ENCODE results near the gene EMILIN2.
A peak's percentile ranks its signal among the peaks of the same experiment; 100 is the strongest.
"Not testable (repeated sequence)": the region's sequence is repeated elsewhere in the genome, so short reads cannot be mapped to it uniquely, and the experiment has no call there.

EMILIN2 gene

GRCh38 chr18:2846636-2847316 is at the start of gene EMILIN2:
EMILIN2 (plus strand) TSS chr18:2847006; CDS start chr18:2847189, 183 bp downstream.
- DNase-seq: peak; percentile 16

- DNase-seq: no peak
Observed at GRCh38 chr18:2797951-2798350, 48.9 kb upstream of the EMILIN2 start.

- no peak for DNase-seq
Observed at GRCh38 chr18:2799369-2799768, 47.4 kb upstream of the EMILIN2 start.

- DNase-seq: no peak
Observed at GRCh38 chr18:2805970-2806943, 40.5 kb upstream of the EMILIN2 start.

- not testable (repeated sequence) for DNase-seq
Observed at GRCh38 chr18:2808640-2809039, 38.2 kb upstream of the EMILIN2 start.

GRCh38 chr18:2809666-2810183 is 37.1 kb upstream of the EMILIN2 start:
- DNase-seq: not testable (repeated sequence)

GRCh38 chr18:2811416-2811815 is 35.4 kb upstream of the EMILIN2 start:
- DNase-seq: no peak

DNA sequence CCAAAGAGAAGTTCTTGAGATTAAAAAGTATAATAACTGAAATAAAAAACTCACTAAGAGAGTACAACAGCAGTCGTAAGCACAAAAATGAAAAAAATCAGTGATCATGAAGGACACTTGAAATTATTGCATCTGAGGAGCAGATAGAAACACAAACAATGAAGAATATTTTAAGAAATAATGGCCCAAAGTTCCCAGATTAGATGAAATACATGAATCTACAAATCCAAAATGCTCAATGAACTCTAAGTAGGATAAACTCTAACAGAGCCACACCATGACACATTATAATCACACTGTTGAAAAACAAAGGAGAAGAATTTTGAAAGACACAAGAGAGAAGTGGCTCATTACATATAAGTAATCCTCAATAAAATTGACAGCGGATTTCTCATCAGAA is 31.9 kb upstream of the EMILIN2 start:
- no peak for DNase-seq

DNA sequence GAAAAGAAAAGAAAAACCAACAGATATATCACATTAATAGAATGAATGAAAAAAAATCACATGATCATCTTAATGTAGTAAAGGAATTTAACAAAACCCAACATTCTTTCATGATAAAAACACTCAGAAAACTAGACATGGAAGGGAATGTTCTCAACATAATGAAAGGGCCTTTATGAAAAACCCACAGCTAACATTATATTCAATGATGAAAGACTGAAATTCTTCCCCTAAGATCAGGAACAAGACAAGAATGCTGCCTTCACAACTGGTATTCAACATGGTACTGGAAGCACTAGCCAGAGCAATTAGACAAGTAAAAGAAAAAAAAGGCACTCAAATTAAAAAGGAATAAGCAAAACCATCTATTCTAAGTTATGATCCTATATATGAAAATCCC is 28.5 kb upstream of the EMILIN2 start:
- DNase-seq: no peak

DNA sequence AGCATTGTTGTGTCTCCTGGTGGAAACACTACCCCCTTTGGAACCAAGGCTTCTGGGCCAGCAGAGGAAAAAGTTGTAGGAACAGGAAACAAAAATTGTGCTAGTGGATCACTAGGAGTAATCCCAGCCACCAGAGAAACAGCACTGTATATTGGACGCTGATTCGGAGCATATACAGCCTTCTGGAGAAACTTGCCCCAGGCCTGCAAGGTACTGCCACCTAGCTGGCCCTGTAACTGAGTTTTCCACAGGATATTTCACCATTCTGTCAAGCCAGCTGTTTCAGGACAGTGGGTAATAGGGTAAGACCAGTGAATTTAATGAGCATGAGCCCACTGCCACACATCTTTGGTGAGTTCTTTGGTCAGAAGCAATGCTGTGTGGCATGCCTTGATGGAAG is 25.1 kb upstream of the EMILIN2 start:
- DNase-seq: no peak

DNA sequence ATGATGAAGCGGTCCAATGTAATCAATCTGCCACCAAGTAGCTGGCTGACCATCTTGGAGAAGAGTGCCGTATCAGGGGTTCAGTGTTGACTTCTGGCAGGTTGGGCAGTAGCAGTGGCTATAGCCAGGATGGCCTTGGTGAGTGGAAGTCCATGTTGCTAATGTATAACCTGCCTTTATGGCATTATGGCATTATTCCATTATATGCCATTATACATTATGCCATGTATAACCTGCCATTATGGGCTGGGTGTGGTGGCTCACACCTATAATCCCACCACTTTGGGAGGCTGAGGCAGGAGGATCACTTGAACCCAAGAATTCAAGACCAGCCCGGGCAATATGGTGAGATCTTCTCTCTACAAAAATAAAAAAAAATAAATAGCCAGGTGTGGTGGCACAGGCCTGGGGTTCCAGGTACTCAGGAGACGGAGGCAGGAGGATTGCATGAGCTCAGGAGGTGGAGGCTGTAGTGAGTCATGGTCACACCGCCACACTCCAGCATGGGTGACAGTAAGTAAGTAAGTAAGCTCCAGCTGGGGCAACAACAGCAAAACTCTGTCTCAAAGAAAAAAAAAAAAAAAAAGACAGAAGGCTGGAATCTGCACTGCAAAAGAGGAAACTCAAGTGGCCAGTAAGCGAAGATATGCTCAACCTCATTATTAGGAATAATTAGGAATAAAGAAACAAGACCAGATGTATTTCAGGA is 24.4 kb upstream of the EMILIN2 start:
- no peak for DNase-seq

GRCh38 chr18:2823202-2823601 is 23.6 kb upstream of the EMILIN2 start:
- no peak for DNase-seq

- DNase-seq: no peak
Observed at GRCh38 chr18:2823966-2824365, 22.8 kb upstream of the EMILIN2 start.

DNA sequence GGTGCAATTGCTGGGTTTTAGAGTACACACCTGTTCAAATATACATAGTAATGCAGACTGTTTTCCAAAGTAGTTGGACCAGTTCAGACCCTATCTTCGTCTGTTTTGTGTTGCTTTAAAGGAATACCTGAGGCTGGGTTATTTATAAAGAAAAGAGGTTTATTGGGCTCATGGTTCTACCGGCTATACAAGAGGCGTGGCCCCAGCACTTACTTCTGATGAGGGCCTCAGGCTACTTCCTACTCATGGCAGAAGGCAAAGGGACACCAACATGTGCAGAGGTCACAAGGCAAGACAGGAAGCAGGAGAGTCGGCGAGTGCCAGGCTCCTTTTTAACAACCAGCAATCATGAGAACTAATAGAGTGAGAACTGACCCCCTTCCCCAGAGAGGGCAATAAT is 21.9 kb upstream of the EMILIN2 start:
- DNase-seq: no peak

DNA sequence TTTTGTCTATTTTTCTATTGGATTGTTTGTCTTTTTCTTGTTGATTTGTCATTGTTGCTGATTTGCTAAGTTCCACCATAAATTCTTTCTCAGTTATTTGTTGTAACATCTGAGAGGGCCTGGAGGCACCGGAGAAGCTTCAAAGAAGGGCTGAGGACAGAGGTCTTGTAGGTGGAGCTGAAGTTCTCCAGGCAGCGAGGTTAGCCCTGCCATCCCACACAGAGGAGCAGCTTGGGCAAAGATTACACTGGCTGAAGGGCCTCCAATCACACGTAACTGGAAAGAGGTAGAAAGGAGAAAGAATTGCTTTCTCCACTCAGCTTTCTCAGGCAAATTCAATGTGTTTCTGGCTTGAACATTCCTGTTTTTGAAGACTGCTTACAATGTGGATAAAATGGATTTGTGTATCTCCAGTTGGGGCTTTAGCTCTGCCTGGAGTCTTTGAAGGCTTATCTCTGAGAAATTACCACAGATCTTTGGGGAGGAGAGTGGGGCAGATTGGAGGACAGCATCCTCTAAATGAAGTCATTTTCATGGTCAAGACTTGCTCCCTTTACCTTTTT is 21.1 kb upstream of the EMILIN2 start:
- DNase-seq: no peak

GRCh38 chr18:2826581-2826980 is 20.2 kb upstream of the EMILIN2 start:
- DNase-seq: no peak

GRCh38 chr18:2827061-2827460 is 19.7 kb upstream of the EMILIN2 start:
- no peak for DNase-seq

GRCh38 chr18:2836118-2836517 is 10.7 kb upstream of the EMILIN2 start:
- not testable (repeated sequence) for DNase-seq

- not testable (repeated sequence) for DNase-seq
Observed at GRCh38 chr18:2837290-2837689, 9.5 kb upstream of the EMILIN2 start.

GRCh38 chr18:2839202-2839601 is 7.6 kb upstream of the EMILIN2 start:
- DNase-seq: no peak

- DNase-seq: no peak
Observed at GRCh38 chr18:2840521-2840920, 6.3 kb upstream of the EMILIN2 start.

DNA sequence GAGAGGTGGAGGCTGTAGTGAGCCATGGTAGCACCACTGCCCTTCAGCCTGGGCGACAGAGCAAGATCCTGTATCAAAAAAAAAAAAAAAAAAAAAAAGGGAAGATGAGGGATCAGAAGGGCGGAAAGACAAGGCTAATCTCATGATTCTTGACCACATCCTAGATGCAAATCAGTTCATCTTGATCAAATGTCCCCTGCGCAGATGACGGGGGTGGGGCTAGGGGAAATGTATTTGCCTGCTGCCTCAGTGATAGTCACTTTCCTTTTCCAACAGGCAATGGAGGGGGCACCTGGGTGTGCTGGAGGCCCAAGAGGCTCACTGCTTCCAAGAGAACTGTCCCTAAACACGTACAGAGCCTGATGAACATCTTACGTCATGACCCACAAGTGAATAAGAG is 3.7 kb upstream of the EMILIN2 start:
- no peak for DNase-seq

- DNase-seq: no peak
Observed at GRCh38 chr18:2845172-2845571, 1.6 kb upstream of the EMILIN2 start.
